Activated naive CD4-positive, alpha-beta T cell treated with anti-CD3 and anti-CD28 coated beads, Interleukin-2, amount 10 ng/mL, durations not matched to agents 7 days and 5 days (primary cell): ENCODE measurements around the gene PLCB4.

Experiments used
- CTCF ChIA-PET: fragments of 350-600 bp; sonication (Branson Sonifier 250); formaldehyde crosslinking; loops from one replicate; lab custom pipeline; 2021; ENCODE audit warnings: antibody characterized with exemption; lab: Charles Lee
- DNase-seq: peaks from one replicate; pipeline ENCODE4 v3.0.0-alpha.2; 2020
- H3K27ac Mint-ChIP-seq: one replicate; pipeline ENCODE4 v1.8.0; 2021; ENCODE audit warnings: mild to moderate bottlenecking, moderate library complexity, mixed read lengths
- H3K27me3 Mint-ChIP-seq: one replicate; pipeline ENCODE4 v1.8.0; 2021; ENCODE audit warnings: mild to moderate bottlenecking, mixed read lengths
- H3K36me3 Mint-ChIP-seq: one replicate; pipeline ENCODE4 v1.8.0; 2021; ENCODE audit warnings: mixed read lengths
- H3K4me1 Mint-ChIP-seq: one replicate; pipeline ENCODE4 v1.8.0; 2021; ENCODE audit warnings: mixed read lengths
- H3K4me3 Mint-ChIP-seq: one replicate; pipeline ENCODE4 v1.8.0; 2021; ENCODE audit warnings: mild to moderate bottlenecking, moderate library complexity, mixed read lengths
- H3K9me3 Mint-ChIP-seq: one replicate; pipeline ENCODE4 v1.8.0; 2021; ENCODE audit warnings: mixed read lengths

The PLCB4 gene

GRCh38 chr20:9499126-9499899 lies 430.4 kb downstream of the PLCB4 start:
- CTCF ChIA-PET: no interaction called here
- Mint-ChIP-seq H3K27me3 (no peaks in the 10 kb centered on the region), H3K4me3 (no peak overlapping the region), H3K4me1 (no peaks in the 10 kb centered on the region), H3K27ac (no peak overlapping the region), H3K9me3 (peaks cover 8% of the 10 kb centered on the region), H3K36me3 (no peaks in the 10 kb centered on the region)
- no peak for DNase-seq

- no peaks in the 10 kb centered on the region for H3K27me3 Mint-ChIP-seq
- H3K4me3 Mint-ChIP-seq: no peak overlapping the region
- CTCF ChIA-PET: no interaction called here
- no peaks in the 10 kb centered on the region for H3K4me1 Mint-ChIP-seq
- DNase-seq: no peak
- H3K27ac Mint-ChIP-seq: no peak overlapping the region
- no peaks in the 10 kb centered on the region for H3K36me3 Mint-ChIP-seq
- peaks cover 6% of the 10 kb centered on the region for H3K9me3 Mint-ChIP-seq
These were observed 431.2 kb downstream of the PLCB4 start for GRCh38 chr20:9500121-9500520.

GRCh38 chr20:9501473-9501872 lies 432.6 kb downstream of the PLCB4 start:
- H3K27me3 Mint-ChIP-seq: peaks cover 11% of the 10 kb centered on the region
- CTCF ChIA-PET: no interaction called here
- no peak overlapping the region for H3K27ac Mint-ChIP-seq
- no peaks in the 10 kb centered on the region for H3K36me3 Mint-ChIP-seq
- H3K4me1 Mint-ChIP-seq: no peaks in the 10 kb centered on the region
- peaks cover 2% of the 10 kb centered on the region for H3K9me3 Mint-ChIP-seq
- DNase-seq: no peak
- no peak overlapping the region for H3K4me3 Mint-ChIP-seq

- no peak overlapping the region for H3K27ac Mint-ChIP-seq
- H3K4me3 Mint-ChIP-seq: no peak overlapping the region
- H3K36me3 Mint-ChIP-seq: no peaks in the 10 kb centered on the region
- peaks cover 33% of the 10 kb centered on the region for H3K27me3 Mint-ChIP-seq
- CTCF ChIA-PET: interaction anchor here (1.0 kb wide), 1 partner anchor 95 kb away, joined by 3 read pairs; no protein-coding TSS in a partner anchor
- H3K4me1 Mint-ChIP-seq: no peaks in the 10 kb centered on the region
- H3K9me3 Mint-ChIP-seq: no peaks in the 10 kb centered on the region
- no peak for DNase-seq
These were observed 434.8 kb downstream of the PLCB4 start for GRCh38 chr20:9503526-9504245.

- DNase-seq: no peak
- CTCF ChIA-PET: no interaction called here
- no peak overlapping the region for H3K4me3 Mint-ChIP-seq
- no peaks in the 10 kb centered on the region for H3K9me3 Mint-ChIP-seq
- H3K27ac Mint-ChIP-seq: no peak overlapping the region
- H3K4me1 Mint-ChIP-seq: no peaks in the 10 kb centered on the region
- no peaks in the 10 kb centered on the region for H3K36me3 Mint-ChIP-seq
- H3K27me3 Mint-ChIP-seq: peaks cover 48% of the 10 kb centered on the region
These were observed 437.5 kb downstream of the PLCB4 start for GRCh38 chr20:9506280-9506821.

- Mint-ChIP-seq H3K4me1 (no peaks in the 10 kb centered on the region), H3K27ac (no peak overlapping the region), H3K9me3 (no peaks in the 10 kb centered on the region), H3K27me3 (peaks cover 48% of the 10 kb centered on the region), H3K4me3 (no peak overlapping the region), H3K36me3 (no peaks in the 10 kb centered on the region)
- CTCF ChIA-PET: no interaction called here
- no peak for DNase-seq
These were observed 438.1 kb downstream of the PLCB4 start for GRCh38 chr20:9506964-9507369.

GRCh38 chr20:9507544-9508239 lies 438.8 kb downstream of the PLCB4 start:
- DNase-seq: no peak
- no peaks in the 10 kb centered on the region for H3K36me3 Mint-ChIP-seq
- H3K27ac Mint-ChIP-seq: no peak overlapping the region
- peaks cover 48% of the 10 kb centered on the region for H3K27me3 Mint-ChIP-seq
- no peak overlapping the region for H3K4me3 Mint-ChIP-seq
- H3K9me3 Mint-ChIP-seq: no peaks in the 10 kb centered on the region
- H3K4me1 Mint-ChIP-seq: no peaks in the 10 kb centered on the region
- CTCF ChIA-PET: no interaction called here

- DNase-seq: no peak
- Mint-ChIP-seq H3K36me3 (no peaks in the 10 kb centered on the region), H3K4me1 (no peaks in the 10 kb centered on the region), H3K27me3 (peaks cover 48% of the 10 kb centered on the region), H3K27ac (no peak overlapping the region), H3K4me3 (no peak overlapping the region), H3K9me3 (no peaks in the 10 kb centered on the region)
- CTCF ChIA-PET: no interaction called here
These were observed 439.4 kb downstream of the PLCB4 start for GRCh38 chr20:9508240-9508661.

- Mint-ChIP-seq H3K27ac (no peak overlapping the region), H3K4me3 (no peak overlapping the region), H3K9me3 (no peaks in the 10 kb centered on the region), H3K4me1 (no peaks in the 10 kb centered on the region), H3K27me3 (peaks cover 49% of the 10 kb centered on the region), H3K36me3 (no peaks in the 10 kb centered on the region)
- CTCF ChIA-PET: no interaction called here
- DNase-seq: no peak
These were observed 439.9 kb downstream of the PLCB4 start for GRCh38 chr20:9508696-9509178.

- no peaks in the 10 kb centered on the region for H3K9me3 Mint-ChIP-seq
- no peaks in the 10 kb centered on the region for H3K36me3 Mint-ChIP-seq
- no peak overlapping the region for H3K27ac Mint-ChIP-seq
- no peak overlapping the region for H3K4me3 Mint-ChIP-seq
- peaks cover 54% of the 10 kb centered on the region for H3K27me3 Mint-ChIP-seq
- DNase-seq: no peak
- H3K4me1 Mint-ChIP-seq: no peaks in the 10 kb centered on the region
- CTCF ChIA-PET: no interaction called here
These were observed 440.4 kb downstream of the PLCB4 start for GRCh38 chr20:9509246-9509645.

GRCh38 chr20:9510911-9511310 lies 442.0 kb downstream of the PLCB4 start:
- Mint-ChIP-seq H3K9me3 (no peaks in the 10 kb centered on the region), H3K4me1 (no peaks in the 10 kb centered on the region), H3K4me3 (no peak overlapping the region), H3K27ac (no peak overlapping the region), H3K36me3 (no peaks in the 10 kb centered on the region), H3K27me3 (peaks cover 66% of the 10 kb centered on the region)
- CTCF ChIA-PET: no interaction called here
- no peak for DNase-seq

- Mint-ChIP-seq H3K4me3 (no peak overlapping the region), H3K27me3 (peaks cover 65% of the 10 kb centered on the region), H3K4me1 (no peaks in the 10 kb centered on the region), H3K9me3 (no peaks in the 10 kb centered on the region), H3K36me3 (no peaks in the 10 kb centered on the region), H3K27ac (no peak overlapping the region)
- DNase-seq: no peak
- CTCF ChIA-PET: no interaction called here
These were observed 445.2 kb downstream of the PLCB4 start for GRCh38 chr20:9514072-9514460.

GRCh38 chr20:9514461-9515213 lies 445.8 kb downstream of the PLCB4 start, which contains the start of gene LAMP5:
TSS of gene LAMP5 (plus strand) at chr20:9514590. CDS start at chr20:9514853, 263 bp downstream.
- CTCF ChIA-PET: no interaction called here
- H3K27me3 Mint-ChIP-seq: peaks cover 59% of the 10 kb centered on the region

More at GRCh38 chr20:9514461-9515213, 445.8 kb downstream of the PLCB4 start, which contains the start of gene LAMP5:
- H3K36me3 Mint-ChIP-seq: no peaks in the 10 kb centered on the region
- H3K4me3 Mint-ChIP-seq: no peak within 1 kb of the TSS
- H3K27ac Mint-ChIP-seq: peak within 1 kb of the TSS; percentile 49
- no peak for DNase-seq
- no peaks in the 10 kb centered on the region for H3K9me3 Mint-ChIP-seq
- no peaks in the 10 kb centered on the region for H3K4me1 Mint-ChIP-seq
